Hepatocyte (in vitro differentiated cells): ENCODE data around the gene LIAS.

Source experiments
- EZH2 ChIP-seq: fragments of 200-600 bp; sonication (generic); IDR thresholded peaks from 2 replicates; pipeline ENCODE4 v1.6.1; 2016; ENCODE audit warnings: antibody characterized with exemption, mild to moderate bottlenecking, borderline replicate concordance
- EZH2phosphoT487 ChIP-seq: fragments of 200-600 bp; sonication (generic); IDR thresholded peaks from one replicate; pipeline ENCODE4 v1.6.1; 2018; ENCODE audit warnings: antibody characterized with exemption, mild to moderate bottlenecking, low read depth, moderate library complexity; ENCODE audit not compliant: unreplicated experiment, severe bottlenecking
- TF ChIP-seq, protein P1 (sequence below): fragments of 200-600 bp; sonication (generic); IDR thresholded peaks from 2 replicates; pipeline ENCODE4 v1.5.1; 2016; ENCODE audit warnings: antibody characterized with exemption, mild to moderate bottlenecking; ENCODE audit not compliant: poor library complexity

DNA sequence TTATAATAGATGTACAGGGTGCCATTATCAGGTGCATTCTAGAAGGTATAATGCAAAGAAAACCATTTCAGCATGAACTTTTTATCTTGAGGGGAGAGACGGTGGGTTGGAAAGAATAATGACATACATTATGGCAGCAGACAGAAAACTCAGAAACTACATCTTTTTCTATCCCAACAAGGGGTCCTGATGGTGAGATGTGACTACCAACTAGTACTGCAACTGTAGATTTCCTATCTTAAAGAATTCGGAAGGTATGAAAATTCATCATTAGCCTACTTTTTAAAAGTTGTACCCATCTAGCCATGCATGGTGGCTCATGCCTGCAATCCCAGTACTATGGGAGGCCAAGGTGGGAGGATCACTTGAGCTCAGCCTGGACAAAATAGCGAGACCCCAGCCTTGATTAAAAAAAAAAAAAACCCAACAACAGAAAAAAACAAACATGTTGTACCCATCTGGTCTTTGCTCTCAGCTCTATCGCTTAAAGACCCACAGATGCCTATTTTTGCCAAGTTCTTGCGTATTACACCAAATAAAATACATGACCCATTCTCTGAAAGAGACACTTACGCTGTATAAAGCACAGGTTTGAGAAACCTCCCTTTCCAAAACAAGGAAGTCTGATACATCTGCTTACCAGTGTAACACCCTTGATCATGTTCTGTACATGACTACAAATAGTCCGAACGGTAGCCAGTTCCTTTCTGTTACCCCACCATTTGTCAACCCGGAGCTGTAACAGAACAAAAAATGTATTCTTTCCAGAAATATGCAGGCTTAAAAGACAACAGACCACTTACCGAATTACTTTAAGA, 1.7 kb upstream of the LIAS start:
- TF ChIP-seq EZH2 (no peak), EZH2phosphoT487 (no peak)
- TF ChIP-seq, protein P1, sequence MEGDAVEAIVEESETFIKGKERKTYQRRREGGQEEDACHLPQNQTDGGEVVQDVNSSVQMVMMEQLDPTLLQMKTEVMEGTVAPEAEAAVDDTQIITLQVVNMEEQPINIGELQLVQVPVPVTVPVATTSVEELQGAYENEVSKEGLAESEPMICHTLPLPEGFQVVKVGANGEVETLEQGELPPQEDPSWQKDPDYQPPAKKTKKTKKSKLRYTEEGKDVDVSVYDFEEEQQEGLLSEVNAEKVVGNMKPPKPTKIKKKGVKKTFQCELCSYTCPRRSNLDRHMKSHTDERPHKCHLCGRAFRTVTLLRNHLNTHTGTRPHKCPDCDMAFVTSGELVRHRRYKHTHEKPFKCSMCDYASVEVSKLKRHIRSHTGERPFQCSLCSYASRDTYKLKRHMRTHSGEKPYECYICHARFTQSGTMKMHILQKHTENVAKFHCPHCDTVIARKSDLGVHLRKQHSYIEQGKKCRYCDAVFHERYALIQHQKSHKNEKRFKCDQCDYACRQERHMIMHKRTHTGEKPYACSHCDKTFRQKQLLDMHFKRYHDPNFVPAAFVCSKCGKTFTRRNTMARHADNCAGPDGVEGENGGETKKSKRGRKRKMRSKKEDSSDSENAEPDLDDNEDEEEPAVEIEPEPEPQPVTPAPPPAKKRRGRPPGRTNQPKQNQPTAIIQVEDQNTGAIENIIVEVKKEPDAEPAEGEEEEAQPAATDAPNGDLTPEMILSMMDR, result no peak
